ENCODE data around the gene NR0B1. TPM values are rescaled to one million over a fixed set of nuclear protein-coding genes. Genes with fewer than 3 reads are reported as not detected.

NR0B1 gene, protein sequence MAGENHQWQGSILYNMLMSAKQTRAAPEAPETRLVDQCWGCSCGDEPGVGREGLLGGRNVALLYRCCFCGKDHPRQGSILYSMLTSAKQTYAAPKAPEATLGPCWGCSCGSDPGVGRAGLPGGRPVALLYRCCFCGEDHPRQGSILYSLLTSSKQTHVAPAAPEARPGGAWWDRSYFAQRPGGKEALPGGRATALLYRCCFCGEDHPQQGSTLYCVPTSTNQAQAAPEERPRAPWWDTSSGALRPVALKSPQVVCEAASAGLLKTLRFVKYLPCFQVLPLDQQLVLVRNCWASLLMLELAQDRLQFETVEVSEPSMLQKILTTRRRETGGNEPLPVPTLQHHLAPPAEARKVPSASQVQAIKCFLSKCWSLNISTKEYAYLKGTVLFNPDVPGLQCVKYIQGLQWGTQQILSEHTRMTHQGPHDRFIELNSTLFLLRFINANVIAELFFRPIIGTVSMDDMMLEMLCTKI
- 3.2 TPM for total RNA-seq

DNA sequence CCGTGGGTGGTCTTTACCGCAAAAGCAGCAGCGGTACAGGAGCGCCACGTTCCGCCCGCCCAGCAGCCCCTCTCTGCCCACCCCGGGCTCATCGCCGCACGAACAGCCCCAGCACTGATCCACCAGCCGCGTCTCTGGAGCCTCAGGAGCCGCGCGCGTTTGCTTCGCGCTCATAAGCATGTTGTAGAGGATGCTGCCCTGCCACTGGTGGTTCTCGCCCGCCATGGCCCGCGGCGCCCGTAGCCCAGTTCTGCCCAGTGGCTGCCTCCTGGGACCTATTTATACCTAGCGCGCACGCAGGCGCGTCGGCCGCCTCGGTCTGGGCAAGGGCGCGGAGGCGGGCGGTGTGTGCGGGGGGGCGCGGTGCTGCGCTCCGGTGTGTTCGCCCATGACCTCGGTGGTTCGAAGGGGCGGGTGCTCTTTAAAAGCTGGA, at the start of gene NR0B1:
NR0B1 (minus strand) TSS at position 252 of the 433 bp plus-strand sequence; CDS start at position 225, 27 bp downstream.
- no peaks in the 10 kb centered on the region for H3K27me3 ChIP-seq
- no peaks in the 10 kb centered on the region for H3K9me3 ChIP-seq
- intact Hi-C loops (cut with DNase I): no loop called here
- H3K4me1 ChIP-seq: no peaks in the 10 kb centered on the region
- peak within 1 kb of the TSS; percentile 68 for H3K27ac ChIP-seq
- no peak for DNase-seq (ENCODE audit: extremely low spot score in 2 of 2)
- no peaks in the 10 kb centered on the region for H3K36me3 ChIP-seq
- H3K4me3 ChIP-seq: peak within 1 kb of the TSS; percentile 30 to 45
- TF ChIP-seq POLR2A (IDR thresholded peaks at IDR 0.05) (no peak), POLR2AphosphoS5 (IDR thresholded peaks at IDR 0.05; ENCODE audit: insufficient read depth in 1 of 2, low read depth in 1 of 2) (peak in 1 of 2 donors; percentile 61)

DNA sequence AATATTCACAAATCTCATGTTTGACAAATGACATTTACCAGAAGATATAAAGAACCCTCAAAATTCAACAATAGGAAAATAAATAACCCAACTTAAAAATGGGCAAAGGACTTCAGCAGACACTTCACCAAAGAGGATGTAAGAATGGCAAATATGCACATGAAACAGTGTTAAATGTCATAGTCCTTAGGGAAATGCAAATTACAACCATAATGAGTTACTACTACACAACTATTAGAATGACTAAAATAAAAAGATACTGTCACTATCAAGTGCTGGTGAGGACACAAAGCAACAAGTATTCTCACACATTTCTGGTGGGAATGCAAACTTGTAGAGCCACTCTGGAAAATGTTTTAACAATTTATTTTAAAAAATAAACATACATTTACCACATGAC, 40.8 kb upstream of the NR0B1 start:
- H3K9me3 ChIP-seq: peaks cover 5% of the 10 kb centered on the region
- H3K36me3 ChIP-seq: no peaks in the 10 kb centered on the region
- DNase-seq (ENCODE audit: extremely low spot score in 2 of 2): no peak
- no peaks in the 10 kb centered on the region for H3K27me3 ChIP-seq
- H3K4me1 ChIP-seq: no peaks in the 10 kb centered on the region
- no peak overlapping the region for H3K27ac ChIP-seq
- no peak overlapping the region for H3K4me3 ChIP-seq
- intact Hi-C loops (cut with DNase I): no loop called here
- TF ChIP-seq, protein P1, sequence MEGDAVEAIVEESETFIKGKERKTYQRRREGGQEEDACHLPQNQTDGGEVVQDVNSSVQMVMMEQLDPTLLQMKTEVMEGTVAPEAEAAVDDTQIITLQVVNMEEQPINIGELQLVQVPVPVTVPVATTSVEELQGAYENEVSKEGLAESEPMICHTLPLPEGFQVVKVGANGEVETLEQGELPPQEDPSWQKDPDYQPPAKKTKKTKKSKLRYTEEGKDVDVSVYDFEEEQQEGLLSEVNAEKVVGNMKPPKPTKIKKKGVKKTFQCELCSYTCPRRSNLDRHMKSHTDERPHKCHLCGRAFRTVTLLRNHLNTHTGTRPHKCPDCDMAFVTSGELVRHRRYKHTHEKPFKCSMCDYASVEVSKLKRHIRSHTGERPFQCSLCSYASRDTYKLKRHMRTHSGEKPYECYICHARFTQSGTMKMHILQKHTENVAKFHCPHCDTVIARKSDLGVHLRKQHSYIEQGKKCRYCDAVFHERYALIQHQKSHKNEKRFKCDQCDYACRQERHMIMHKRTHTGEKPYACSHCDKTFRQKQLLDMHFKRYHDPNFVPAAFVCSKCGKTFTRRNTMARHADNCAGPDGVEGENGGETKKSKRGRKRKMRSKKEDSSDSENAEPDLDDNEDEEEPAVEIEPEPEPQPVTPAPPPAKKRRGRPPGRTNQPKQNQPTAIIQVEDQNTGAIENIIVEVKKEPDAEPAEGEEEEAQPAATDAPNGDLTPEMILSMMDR (IDR thresholded peaks at IDR 0.05): no peak
- TF ChIP-seq POLR2A (IDR thresholded peaks at IDR 0.05) (no peak), POLR2AphosphoS5 (IDR thresholded peaks at IDR 0.05; ENCODE audit: insufficient read depth in 1 of 2, low read depth in 1 of 2) (no peak)

DNA sequence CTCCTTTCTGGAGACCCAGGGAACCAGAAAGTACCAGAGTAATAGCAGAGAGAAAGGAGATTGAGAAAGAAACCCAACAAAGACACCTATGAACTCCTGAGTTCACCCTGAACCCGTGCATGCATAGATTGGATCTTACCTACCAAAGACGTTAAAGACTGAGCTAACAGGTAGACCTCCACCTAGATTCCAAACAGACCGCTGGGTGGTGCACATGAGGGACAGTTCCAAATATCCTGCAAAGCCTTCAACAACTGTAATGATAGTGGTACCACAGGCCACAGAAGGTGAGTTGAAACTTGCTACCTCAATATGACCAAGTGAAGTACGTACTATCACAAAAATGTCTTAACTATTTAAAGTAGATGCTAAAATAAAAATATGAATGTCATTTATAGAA, 34.0 kb upstream of the NR0B1 start:
- no peaks in the 10 kb centered on the region for H3K27me3 ChIP-seq
- H3K4me1 ChIP-seq: no peaks in the 10 kb centered on the region
- no peaks in the 10 kb centered on the region for H3K36me3 ChIP-seq
- no peak for TF ChIP-seq POLR2A (IDR thresholded peaks at IDR 0.05)
- TF ChIP-seq, protein P1 (IDR thresholded peaks at IDR 0.05): no peak
- TF ChIP-seq POLR2AphosphoS5 (IDR thresholded peaks at IDR 0.05; ENCODE audit: insufficient read depth in 1 of 2, low read depth in 1 of 2): no peak
- intact Hi-C loops (cut with DNase I): no loop called here
- H3K4me3 ChIP-seq: no peak overlapping the region
- no peak overlapping the region for H3K27ac ChIP-seq
- no peaks in the 10 kb centered on the region for H3K9me3 ChIP-seq
- DNase-seq (ENCODE audit: extremely low spot score in 2 of 2): no peak

DNA sequence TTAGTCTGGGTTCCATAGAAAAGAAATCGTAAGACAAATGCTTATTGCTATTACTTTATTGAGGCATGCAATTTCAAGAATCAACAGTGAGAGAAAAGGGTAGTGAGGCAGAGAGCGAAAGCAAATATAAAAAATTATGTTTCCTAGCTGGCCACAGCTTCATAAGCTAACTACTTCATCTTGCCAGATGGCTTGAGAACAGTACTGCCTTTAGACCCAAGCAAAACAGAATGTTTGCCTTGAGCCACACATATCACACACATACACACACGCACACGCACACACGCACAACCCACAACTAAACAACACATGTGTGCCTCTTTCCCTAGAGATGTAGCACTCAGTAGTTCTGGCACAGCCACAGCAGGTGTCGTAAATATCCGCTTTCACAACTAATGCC, 31.6 kb upstream of the NR0B1 start:
- Histone ChIP-seq H3K9me3 (no peaks in the 10 kb centered on the region), H3K4me3 (no peak overlapping the region), H3K4me1 (no peaks in the 10 kb centered on the region), H3K27ac (no peak overlapping the region), H3K27me3 (no peaks in the 10 kb centered on the region), H3K36me3 (no peaks in the 10 kb centered on the region)
- intact Hi-C loops (cut with DNase I): no loop called here
- TF ChIP-seq POLR2A (IDR thresholded peaks at IDR 0.05) (no peak), POLR2AphosphoS5 (IDR thresholded peaks at IDR 0.05; ENCODE audit: insufficient read depth in 1 of 2, low read depth in 1 of 2) (no peak)
- TF ChIP-seq, protein P1 (IDR thresholded peaks at IDR 0.05): no peak
- DNase-seq (ENCODE audit: extremely low spot score in 2 of 2): no peak

DNA sequence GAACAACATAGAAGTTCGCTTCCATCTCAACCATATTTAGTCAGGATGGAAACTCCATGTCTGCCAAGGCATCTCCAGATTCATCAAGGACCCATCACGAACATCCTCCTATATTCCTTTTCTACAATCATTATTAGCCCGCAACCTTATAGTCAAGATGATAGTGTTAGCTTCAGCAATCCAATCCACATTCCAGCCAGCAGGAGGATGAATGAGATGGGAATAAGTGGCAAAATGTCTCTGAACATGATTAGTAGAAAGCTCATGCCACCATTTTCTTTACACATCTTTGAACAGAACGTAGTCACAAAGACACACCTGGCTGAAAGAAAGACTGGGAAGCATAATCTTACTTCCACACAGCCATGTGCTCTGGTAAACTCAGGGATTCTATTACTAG, 18.6 kb upstream of the NR0B1 start:
- no peaks in the 10 kb centered on the region for H3K27me3 ChIP-seq
- no peak overlapping the region for H3K4me3 ChIP-seq
- intact Hi-C loops (cut with DNase I): no loop called here
- no peaks in the 10 kb centered on the region for H3K9me3 ChIP-seq
- H3K4me1 ChIP-seq: no peaks in the 10 kb centered on the region
- H3K36me3 ChIP-seq: no peaks in the 10 kb centered on the region
- H3K27ac ChIP-seq: no peak overlapping the region
- no peak for TF ChIP-seq POLR2A (IDR thresholded peaks at IDR 0.05)
- no peak for TF ChIP-seq POLR2AphosphoS5 (IDR thresholded peaks at IDR 0.05; ENCODE audit: insufficient read depth in 1 of 2, low read depth in 1 of 2)
- TF ChIP-seq, protein P1 (IDR thresholded peaks at IDR 0.05): no peak
- DNase-seq (ENCODE audit: extremely low spot score in 2 of 2): no peak

All from vagina (tissue), 2 donors.